NCI-H82 treated with DMSO at 0.1 percent for 48 hours (cell line): Measurements from ENCODE around the gene CCDC38.
A peak's percentile ranks its signal among the peaks of the same experiment; 100 is the strongest.
"Not testable (repeated sequence)": the region's sequence is repeated elsewhere in the genome, so short reads cannot be mapped to it uniquely, and the experiment has no call there.

Experiments used
- DNase-seq: peaks from one replicate; lab custom pipeline; 2025; ENCODE audit not compliant: unreplicated experiment; lab: John Stamatoyannopoulos, UW

Gene CCDC38

DNA sequence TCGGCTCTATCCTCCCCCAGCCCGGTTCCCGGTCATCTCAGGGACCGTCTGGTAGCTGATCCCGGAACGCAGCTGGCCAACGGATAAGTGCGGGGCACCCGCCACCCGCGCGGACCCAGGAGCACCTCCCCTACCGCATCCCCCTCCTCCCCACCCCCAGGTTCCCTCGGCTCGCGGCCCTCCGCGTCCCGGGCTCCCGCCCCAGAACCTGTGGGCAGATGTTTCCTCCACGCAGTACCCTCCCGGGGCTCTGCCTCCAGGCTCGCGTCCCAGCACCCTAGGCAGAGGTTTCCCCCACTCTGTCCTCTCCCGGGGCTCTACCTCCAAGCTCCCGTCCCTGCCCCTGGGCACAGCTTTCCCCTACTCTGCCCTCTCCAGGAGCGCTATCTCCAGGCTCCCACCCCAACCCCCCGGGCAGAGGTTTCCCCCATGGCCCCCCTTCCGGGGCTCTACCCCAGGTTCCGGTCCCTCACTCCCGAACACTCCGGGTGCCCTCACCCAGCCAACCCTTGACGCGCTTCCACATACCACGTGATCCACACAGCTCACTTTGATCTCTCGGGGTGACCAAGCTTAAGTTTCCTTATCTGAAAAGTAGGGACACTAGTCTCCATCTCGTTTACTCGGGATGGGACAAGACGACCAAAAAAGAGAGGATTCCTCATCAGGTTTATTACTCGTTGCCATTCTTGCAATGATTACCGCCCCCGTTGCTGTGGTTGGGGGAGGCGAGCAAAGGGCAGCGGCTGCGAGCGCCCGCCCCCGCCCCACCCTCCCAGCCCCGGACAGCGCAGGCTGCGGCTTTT is at the start of gene CCDC38:
Gene CCDC38 (minus strand): TSS at position 91 of the 806 bp plus-strand sequence. CDS start 6,105 bp downstream, outside the sequence.
- peak; percentile 66 for DNase-seq

DNA sequence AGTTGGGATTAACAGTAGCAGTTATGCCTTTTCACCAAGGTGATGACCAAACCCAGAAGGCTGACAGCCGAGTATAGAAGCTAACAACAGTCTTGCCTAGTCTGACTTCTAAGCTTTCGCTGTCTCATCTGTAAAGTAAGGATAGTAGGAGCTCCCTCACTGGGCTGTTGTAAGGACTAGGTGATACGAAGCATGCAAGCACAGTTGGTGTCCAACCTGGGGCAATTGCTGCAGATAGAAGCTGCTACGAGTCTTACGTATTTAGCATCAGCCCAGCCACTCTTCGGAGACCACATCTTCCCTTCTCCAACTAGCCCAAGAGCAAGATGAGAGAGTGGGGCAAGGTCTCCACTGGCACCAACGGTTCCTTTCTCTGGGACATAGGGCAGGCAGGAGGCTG is 47.7 kb upstream of the CCDC38 start:
- no peak for DNase-seq

DNA sequence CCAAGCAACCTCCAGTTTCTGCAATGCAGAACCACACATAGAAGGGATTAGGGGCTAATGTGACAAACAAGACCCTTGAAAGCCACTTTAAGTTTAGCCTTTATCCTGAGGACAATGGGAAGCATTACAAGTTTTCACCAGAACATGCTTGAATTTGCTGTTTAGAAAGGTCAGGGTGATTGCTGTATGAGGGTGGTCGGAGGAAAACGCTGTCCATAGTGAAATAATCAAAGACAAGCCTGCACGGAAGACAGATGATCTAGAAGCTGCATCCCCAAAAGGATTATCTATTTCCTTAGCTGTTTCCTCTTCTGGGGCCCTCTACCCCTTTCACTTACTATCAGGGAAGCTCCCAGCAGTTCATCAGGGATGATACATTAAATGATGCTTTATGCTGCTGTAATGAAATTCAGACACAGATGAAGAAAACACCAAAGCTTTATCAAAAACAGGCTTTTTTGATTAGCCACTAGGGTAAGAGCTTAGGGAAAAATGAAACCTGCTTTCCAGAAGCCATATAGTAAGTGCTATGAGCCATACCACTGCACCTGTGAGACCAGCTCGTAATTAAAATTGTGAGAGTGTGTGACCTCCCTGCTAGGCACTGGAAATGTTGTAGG is 47.2 kb upstream of the CCDC38 start:
- no peak for DNase-seq

DNA sequence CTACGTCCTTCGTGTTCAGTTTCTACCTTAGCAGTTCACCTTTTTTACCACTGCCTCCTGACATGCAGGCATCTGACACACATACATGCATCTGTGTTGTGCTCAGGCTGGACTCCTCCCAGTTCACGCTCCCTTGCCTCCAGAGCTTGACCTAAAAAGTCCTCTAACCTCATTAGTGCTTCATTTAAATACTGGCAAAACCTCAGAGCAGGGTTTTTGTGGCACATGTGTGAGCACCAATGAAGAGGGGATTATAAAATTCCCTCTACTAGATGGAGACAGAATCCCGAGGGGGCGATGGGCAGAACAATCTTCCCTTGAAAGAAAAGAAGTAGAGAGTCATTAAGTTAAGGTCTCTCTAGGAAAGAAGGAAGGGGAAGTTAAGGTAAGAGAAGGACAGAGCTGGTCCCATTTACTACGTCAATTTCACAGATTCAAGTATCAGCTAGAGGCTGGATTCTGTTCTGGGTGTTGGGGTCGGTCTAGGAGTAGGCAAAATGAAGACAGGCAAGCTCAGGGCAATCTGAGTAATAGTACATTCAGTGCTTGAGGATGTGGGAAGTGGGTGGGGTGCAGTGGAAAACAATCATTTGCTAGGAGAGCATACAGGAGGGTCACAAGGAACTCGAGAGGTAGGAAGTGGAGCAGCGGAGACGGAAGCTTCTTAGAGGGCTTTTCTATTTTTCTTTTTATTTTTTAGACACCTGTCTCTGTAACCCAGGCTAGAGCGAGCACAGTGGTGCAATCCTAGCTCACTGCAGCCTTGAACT is 46.3 kb upstream of the CCDC38 start:
- DNase-seq: no peak

DNA sequence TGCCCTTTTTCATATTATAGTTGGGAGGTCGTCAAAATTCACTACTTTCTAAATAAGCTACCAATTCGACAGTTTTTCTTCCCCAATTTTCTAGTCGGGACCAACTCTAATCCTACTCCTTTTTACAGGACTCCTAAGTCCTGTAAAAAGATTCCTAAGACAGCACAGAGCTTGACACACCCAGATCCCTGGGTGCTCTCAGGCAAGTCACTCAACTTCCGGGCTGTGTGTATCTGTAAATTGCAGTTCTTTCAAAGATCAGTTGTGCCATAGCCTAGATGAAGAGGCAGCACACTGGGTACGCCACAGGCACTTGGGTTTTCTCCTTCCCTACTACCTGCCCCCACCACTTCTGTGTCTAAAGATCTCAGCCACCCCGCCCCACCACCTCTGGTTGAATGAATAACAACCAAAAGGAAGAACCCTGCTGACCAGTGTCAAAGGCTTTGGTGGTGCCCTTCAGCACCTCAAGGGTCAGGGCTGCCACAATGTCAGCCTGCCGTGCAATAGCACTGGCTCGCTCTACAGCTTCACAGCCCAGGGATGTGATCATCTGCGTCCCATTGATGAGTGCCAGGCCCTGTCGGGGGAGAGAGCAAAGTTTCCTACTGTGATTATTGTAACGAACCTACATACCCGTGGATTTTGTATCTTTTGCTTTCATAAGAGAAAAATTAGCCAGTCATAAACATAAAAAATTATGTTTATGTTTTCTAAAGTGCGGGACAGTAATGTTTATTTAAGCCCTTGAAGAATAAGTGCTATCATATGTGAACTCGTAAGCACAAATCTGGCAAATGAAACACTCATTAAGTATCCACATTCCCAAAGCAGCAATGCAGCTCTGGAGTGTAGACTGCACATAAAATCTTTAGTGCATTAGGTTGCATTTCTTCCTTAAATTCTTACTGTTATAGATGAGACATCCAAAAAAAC is 44.5 kb upstream of the CCDC38 start:
- DNase-seq: no peak

DNA sequence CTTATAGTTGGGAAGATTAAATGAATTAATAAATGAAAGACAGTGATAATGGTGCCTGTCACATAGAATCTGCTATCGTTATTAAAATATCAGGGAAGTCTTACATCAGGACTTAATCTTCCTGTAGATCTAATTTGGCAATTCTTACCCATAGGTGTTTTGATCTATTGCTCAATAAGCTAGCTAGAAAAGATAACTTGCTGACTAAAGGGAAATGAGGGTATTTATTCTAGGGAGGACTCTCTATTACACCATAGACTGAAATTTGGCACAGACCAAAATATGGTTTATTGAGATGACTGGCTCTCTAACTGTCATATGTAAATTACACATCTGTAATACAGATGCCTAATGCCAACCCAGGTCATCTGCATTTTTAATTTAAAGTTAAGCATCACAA is 42.3 kb upstream of the CCDC38 start:
- DNase-seq: no peak

DNA sequence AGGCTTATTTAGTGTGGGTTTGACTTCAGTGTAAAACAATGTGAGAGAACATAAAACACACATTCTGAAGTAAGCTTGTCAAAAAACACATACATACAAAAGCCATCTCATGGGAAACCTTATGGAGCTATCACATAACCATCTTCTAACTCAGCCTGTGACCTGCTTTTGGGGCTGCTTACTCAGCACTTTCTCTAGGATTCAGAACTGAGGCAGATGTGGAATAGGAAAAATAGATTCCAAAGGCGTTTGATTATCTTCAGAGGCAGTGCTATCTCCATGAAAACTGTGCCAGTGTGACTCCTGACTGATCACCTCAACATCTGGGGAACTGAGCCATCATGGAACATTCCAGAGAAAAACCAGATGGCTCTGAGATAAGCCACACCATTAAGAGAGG is 40.2 kb upstream of the CCDC38 start:
- no peak for DNase-seq

DNA sequence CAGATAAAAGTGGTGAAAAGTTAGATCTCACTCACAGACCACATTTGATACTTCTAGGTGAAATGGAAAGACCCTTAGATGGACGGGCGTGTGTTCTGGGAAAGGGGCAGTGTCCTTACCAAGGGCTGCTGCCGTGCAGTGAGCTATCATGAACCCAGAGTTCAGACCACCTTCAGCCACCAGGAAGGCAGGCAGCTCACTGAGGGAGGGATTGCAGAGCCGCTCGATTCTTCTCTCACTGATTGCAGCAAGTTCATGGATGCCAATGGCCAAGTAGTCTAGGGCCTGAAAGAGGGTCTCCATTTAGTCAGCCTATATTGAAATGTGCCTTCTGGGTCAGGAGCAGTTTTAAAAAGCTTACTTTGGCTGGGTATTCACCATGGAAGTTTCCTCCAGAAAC is 38.0 kb upstream of the CCDC38 start:
- no peak for DNase-seq

DNA sequence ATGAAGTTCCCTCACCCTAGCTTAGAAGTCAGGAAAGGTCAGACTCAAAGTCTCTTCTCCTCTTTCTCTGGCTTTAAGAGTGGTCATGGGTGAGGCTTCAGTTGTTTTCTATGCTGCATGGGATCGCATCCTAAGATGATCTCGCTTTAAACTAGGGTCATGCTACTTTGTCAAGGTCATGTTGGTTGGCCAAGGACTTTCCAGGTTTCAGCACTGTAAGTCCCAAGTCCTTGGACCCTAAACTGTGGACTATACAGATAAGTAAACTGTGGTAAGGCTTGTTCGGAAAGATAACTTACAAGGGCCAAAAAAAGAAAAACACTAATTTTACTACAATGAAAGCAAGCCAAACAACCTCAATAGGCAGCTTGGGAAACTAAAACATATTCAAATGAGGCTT is 36.4 kb upstream of the CCDC38 start:
- no peak for DNase-seq

DNA sequence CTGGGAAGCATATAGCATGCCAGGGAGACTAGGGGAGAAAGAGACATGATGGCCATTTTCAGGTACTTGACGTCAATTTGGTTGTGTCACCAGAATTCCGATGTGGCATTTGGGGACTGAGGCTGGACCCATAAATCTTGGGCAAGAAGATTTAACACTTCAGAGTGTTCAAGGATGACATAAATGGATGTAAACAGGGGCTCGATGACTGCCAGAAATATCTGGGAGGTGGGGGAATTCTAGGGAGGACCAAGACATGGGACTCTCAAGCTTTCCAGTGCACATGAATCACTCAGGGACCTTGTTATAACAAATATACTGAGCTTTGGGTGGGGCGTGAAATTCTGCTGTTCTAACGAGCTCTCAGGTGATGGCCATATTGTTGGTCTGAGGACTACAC is 35.9 kb upstream of the CCDC38 start:
- DNase-seq: no peak

DNA sequence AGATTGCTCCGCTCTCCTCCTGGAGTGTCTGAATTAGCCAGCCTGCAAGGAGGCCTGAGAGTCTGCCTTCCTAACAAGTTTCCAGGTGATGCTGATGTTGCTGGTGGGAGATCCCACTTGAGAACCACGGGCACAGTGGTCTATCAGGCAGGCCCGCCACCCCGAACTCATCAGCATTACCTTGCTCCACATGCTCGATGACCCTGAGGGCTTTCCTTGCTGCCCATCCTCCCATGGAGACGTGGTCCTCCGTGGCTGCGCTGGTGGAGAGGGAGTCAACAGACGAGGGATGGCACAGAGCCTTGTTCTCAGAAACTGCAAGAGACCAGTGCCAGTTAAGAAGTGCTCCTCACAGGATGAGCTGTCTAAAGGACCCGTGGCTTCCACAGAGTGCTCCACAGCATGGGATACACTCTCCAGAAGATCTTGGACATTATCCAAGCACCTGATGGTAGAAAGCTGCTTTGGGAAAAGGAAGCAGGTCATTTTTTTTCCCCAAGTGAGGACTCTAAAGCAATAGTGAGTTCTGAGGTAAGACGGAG is 35.4 kb upstream of the CCDC38 start:
- no peak for DNase-seq

DNA sequence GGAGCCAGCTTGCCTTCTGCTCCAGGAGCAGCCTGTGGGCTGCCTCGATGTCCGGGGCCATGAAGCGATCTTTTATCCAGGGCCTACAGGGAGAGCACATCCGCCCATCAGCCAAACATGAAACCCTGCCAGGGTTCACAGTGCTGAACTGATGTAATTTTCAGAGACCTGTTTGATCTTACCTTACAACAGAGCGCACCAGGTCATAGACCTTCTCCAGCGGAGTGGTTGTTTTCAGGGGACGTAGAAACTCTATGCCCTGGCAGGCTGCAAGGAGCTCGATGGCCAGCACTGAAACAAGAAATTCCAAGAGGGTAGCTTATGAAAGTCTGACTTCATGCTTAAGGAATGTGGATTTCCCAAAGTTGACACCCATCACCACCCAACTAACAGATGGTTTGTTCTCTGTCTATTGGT is 34.0 kb upstream of the CCDC38 start:
- DNase-seq: no peak

DNA sequence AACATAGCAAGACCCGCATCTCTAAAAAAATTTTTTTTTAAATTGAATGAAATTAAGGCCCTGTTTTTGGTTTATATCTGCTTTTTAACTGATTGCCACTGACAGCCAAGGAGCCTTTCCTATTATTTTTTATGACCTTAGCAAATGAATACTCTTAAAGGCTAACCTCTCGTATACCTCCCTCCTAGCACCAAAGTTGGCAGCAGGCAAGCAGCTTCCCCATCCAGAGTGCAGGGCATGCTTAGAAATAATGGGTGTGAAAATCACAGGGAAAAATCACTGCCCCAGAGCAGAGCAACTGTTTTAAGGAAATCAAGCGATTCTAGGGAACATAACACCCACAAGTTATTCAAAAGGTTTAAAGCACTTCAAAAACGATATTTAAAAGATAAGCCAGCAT is 33.1 kb upstream of the CCDC38 start:
- no peak for DNase-seq

DNA sequence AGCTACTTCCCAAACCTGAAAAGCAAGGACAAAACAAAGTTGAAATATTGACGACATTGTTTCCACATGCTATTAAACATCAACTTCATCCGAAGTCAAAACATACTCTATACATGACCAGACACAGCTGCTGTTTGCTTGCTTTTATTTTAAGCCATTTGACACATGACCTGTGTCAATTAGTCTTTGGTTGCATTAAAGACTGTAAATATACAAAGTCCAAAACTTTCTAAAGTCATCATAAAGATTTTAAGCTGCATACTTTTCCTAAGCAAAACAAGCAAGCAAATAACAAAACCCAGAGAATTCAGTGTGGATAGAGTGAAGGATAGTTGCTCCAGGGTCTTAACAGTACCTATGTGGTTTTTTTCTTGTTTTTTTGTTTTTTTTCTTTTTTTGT is 31.9 kb upstream of the CCDC38 start:
- DNase-seq: no peak

DNA sequence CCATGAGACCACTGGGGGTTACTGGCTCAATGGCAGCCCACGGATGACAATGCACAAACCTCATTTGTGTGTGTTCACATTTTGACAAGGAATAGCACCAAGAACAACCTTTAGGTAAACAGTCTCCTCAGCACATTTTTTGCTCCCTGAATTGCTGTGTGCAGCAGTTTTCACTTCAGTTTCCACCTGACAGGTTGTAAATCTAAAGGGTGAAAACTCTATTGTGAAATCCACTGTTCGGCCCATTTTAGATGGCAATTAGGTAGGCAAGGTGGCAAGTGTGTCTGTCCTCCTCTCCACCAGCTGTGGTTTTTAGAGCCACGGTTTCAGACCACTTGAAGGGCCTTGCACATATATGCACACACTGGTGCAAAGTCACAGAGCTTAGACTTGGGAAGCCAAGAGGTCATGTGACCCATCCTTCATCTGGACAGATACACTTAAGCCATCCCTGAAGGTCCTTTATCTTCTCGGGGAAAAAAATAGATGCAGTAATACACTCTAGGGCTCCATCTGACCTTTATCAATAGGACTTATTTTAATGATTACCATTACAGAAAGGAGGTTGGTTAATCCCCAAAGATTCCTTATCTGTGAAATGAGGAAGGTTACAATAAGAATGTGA is 30.5 kb upstream of the CCDC38 start:
- no peak for DNase-seq

DNA sequence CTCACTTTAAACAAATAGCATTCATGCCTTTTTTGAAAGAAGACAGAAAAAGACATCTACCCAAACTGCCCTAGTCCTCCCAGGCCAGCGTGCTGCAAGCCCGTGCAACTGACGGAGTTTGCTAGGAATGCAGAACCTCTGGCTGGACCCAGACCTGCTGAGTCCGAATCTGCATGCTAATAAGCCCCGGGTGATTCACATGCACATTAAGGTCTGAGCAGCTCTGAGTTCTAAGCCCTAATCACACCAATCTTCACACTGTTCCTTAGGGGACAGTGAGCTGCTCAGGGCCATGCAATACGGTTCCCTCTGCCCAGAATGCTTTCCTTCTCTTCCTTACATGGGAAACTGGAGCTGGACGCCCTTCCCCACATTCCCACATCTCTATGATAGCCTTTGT is 28.5 kb upstream of the CCDC38 start:
- DNase-seq: no peak

DNA sequence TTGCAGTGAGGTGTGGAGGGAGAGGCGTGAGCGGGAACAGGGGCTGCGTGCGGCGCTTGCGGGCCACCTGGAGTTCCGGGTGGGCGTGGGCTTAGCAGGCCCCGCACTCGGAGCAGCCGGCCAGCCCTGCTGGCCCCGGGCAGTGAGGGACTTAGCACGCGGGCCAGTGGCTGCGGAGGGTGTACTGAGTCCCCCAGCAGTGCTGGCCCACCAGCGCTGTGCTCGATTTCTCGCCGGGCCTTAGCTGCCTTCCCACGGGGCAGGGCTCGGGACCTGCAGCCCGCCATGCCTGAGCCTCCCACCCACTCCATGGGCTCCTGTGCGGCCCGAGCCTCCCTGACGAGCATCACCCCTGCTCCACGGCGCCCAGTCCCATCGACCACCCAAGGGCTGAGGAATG is 26.7 kb upstream of the CCDC38 start:
- not testable (repeated sequence) for DNase-seq

DNA sequence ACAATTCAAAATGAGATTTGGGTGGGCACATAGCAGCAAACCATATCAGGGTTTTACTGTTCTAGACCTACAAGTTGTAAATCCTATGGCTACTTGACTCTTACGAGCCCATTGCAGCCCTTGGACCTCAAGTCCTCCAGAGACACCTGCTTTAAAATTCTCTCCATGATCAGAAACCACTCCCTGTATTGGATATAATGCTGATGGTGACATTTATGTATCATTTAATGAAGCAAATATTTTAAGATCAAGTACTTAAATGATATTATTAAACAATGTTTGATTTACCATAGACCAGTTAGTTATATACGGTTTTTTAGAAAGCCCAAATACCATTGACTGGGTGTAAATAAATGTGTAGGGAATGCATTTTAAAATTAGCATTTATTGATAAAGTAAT is 24.9 kb upstream of the CCDC38 start:
- no peak for DNase-seq

DNA sequence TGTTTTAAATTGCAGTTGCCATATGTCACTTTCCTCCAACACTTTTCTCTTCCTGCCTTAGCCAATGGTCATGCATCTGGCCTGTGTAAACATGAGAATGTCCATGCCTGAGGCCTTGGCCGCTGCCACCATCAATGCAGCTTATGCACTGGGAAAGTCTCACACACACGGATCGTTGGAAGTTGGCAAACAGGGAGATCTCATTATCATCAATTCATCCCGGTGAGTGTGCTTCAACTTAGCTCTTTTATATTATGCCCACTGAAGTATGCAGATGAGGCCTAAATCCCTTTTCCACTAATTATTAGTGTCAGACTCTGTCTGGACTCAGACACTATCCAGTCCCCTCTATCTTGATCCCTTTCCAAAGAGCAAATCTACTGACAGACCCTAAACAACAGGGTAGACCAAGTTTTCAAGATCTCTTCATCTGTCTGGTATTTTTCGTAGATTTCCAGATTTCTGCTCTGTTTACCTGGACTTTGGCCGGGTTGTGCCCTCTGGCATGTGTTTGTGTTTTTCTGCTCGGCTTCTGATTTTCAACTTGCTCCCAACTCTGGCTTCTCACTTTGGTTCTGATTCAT is 24.0 kb upstream of the CCDC38 start:
- DNase-seq: no peak

DNA sequence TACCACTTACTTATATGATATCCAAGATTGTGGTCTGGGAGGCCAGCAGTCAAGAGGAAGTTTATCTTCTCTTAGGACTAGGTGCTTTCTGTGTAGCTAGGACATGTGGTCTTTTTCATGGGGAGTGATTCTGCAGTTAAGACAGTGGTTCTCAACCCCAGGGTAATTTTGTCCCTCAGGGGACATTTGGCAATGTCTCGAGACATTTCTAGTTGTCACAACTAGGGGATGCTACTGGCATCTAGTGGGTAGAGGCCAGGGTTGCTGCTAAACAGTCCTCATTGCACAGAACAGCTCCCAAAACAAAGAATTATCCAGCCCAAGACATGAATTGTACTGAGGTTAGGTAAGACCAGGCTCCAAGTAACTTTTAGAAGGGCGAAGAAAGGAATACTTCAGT is 20.7 kb upstream of the CCDC38 start:
- DNase-seq: no peak
